Stimulated activated naive CD8-positive, alpha-beta T cell treated with anti-CD3 and anti-CD28 coated beads, Interleukin-15, Interleukin-2, amounts not matched to agents 100 U/mL and 50 U/mL, for 24 hours (primary cell): Measurements from ENCODE around the gene PPIE.

Experiments
- ATAC-seq: fragments of 150-1000 bp; cut with Tn5 transposase; one replicate; pipeline ENCODE4 v1.10.0; 2021
- DNase-seq: peaks from one replicate; pipeline ENCODE4 v3.0.0; 2021

Gene PPIE

DNA sequence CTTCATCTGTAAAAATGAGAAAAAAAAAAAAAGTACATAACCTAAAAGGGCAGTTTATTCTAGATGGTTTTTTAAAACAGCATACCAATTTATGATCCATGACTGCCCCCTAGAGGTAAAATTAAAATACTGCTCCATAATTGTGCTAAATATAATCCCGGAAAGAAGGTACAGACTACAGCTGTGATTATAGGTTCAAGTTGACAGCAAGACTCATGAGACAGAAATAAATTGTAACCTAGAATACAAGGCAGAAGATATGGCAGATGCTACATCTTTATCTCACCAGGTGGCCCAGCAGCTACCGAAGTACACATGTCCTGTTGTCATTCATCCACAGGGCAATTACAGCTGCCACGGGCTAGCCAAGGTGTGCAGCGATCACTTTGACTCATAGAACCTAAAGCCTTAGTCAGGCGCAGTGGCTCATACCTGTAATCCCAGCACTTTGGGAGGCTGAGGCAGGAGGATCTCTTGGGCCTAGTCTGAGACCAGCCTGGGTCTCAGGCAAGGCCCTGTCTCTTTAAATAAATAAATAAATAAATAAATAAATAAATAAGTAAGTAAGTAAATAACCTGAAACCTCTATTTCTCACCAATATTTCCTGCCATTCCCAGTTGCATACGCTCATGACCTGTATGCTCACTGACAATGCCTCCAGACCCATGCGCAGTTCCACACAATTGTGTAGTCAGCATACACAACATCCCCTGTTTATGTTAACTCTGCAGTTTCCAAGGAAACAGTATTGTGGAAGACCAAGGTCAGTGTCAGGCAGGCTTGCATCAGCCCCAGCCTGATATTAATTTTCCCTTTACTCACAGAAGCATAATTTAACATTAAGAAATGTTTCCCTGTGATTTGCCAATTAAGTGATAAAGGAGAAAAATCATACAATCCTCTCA lies 18.3 kb upstream of the PPIE start:
- ATAC-seq (peak; percentile 55), DNase-seq (no peak)

DNA sequence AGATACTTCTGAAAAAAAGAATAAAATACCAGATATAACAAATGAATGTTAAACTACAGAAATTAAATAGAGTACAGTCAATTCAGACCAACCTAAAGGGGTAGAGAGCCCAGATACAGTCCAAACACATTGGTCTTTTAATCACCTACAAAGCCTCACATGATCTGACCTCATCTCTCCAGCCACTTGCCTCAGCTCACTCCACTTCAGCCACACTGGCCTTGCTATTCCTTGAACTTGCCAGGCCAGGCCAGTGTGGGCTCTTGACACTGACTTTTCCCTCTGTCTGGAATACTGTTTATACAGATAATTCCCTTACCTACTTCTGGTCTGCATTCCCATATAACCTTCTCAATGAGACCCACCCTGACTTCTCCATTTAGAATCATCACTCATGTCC lies 17.0 kb upstream of the PPIE start:
- DNase-seq (no peak), ATAC-seq (no peak)

- DNase-seq (no peak), ATAC-seq (no peak)
Measured at GRCh38 chr1:39722495-39722894, 16.2 kb upstream of the PPIE start.

GRCh38 chr1:39726600-39726999 lies 12.1 kb upstream of the PPIE start:
- DNase-seq (no peak), ATAC-seq (no peak)

DNA sequence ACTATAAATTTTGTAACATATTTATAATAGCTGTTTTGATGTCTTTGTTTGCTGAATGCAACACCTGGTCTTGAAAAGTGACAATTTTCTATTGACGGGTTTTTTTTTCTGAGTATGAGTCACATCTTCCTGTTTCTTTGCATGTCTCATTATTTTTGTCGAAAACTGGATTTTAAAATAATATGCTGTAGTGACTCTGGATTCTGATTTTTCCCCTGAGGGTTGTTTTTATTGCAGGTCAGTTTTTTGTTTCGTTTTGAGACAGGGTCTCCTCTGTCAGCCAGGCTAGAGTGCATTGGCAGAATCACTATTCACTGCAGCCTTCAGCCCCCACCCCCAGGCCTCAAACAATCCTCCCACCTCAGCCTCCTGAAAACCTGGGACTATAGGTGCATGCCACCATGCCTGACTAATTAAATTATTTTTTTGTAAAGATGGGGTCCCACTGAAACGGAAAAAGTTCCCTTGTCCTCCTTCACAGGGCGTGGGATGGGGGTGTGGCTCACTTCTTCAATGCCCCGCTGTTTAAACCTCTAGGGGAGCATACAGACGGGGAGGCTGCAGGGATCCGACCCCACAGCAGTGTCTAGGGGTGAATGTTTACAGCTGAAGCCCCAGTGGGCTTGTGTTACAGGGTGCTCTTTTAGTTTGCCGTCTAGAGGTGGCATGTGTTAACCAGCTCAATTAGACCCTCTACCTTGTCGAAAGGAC lies 11.3 kb upstream of the PPIE start:
- no peak for ATAC-seq
- no peak for DNase-seq

DNA sequence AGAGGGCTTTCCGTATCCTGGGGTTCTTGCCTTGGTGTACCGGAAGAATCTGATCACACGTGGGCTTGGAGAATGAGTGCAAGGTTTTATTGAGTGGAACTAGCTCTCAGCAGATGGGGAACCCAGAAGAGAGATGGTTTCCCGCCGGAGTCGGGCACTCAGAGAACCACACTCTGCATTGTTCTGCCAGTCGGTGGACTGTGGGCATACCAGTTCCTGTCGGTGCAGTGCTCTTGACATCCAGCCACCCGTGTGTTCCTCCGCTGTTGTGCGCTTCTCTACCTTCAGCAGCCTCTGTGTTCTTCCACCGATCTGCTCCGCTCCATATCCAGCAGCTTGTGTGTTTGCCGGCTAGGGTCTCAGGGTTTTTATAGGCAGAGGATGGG lies 10.8 kb upstream of the PPIE start:
- ATAC-seq (no peak), DNase-seq (no peak)

- ATAC-seq, result peak; percentile 59
- DNase-seq, result no peak
Measured at GRCh38 chr1:39729030-39729429, 9.7 kb upstream of the PPIE start.

DNA sequence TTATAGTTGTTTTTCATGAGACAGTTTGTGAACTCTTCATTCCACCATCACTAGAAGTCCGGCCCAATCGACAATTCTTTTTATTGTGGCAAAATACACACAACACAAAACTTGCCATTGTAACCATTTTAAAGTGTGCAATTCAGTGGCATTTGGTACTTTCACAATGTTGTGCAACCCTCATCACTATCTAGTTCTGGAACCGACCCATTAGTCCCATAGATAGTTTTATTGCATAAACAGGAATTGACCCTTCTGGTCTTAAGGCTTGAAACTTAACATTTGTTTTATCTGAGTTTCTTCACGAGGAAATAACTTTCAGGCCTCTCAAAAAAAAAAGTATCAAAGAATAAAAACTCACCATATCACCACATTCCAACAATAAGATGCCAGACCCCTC lies 8.8 kb upstream of the PPIE start:
- DNase-seq, result no peak
- ATAC-seq, result no peak

GRCh38 chr1:39732730-39733129 lies 6.0 kb upstream of the PPIE start:
- ATAC-seq, result no peak
- no peak for DNase-seq

DNA sequence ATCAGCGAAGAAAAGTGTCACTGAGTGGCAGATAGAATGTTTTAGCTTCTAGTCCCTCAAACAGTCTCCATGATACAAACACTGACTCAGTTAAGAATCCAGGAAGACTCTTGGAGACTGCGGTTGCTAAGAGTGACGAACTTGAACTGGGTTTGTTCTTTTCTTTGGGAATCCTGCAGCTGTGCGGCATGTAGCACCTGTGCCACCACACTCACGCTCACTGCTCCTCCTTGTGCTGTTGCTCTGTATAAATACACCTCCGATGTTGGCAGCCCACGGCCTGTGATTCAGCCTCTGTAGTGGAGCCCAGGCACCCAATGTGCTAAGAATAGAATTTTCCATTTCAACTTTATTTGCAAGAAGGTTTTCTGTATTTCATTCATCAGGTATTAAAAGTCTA lies 5.5 kb upstream of the PPIE start:
- ATAC-seq, result peak; percentile 39
- DNase-seq, result no peak

DNA sequence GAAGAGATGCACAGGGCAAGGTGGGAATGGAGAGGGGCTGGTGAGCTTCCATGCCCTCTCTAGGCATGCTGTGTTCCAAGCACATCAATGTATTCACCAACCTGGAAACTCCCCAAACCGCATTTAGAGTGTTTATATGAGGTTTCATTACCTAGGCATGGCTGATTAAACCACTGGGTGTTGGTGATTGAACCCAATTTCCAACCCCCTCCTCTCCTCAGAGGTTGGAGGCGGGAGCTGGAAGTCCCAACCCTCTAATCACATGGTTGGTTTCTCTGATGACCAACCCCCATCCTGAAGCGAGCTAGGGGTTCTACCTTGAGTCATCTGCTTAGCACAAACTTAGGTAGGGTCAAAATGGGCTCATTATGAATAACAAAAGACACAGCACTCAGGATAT lies 3.0 kb upstream of the PPIE start:
- no peak for DNase-seq
- ATAC-seq, result peak; percentile 34

- DNase-seq (no peak), ATAC-seq (no peak)
Measured at GRCh38 chr1:39737546-39738169, 1.0 kb upstream of the PPIE start.

DNA sequence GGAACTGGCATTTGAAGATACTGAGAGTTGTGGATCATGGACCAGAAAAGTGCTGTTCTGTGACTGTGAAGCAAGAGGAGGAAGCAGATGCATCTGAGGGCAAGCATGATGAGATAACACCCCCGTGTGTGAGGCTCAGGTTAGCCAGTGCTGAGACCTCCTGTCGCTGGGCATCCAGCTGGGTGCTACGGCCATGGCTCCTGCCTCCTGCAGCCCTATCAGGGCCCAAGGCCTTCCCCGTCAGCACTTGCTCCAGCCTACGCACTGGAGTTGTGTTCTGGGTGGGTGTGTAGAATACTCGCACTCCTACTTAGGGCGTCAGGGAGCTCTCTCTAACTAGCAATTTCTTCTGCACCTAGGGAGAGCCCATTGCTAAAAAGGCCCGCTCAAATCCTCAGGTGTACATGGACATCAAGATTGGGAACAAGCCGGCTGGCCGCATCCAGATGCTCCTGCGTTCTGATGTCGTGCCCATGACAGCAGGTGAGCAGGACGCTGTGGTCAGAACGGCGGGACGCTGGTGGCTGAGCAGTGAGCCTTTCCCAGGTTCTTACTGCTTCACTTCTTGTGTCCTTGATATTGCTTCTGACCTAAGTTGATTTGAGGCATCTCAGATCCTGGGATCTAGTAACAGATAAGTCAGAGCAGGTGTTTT lies 6.5 kb downstream of the PPIE start:
- ATAC-seq (no peak), DNase-seq (no peak)

DNA sequence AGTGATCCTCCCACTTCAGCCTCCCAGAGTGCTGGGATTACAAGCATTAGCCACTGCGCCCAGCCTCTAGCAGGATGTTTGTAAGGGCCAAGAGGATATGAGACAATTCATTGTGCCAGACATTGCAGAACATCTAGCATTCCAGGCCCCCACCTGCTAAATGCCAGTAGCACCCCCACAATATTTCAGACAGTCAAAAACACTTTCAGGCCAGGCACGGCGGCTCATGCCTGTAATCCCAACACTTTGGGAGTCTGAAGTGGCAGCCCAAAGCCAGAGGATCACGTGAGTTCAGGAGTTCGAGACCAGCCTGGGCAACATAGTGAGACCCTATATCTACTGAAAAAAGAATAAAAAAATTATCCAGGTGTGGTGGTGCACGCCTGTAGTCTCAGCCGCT lies 12.9 kb downstream of the PPIE start:
- no peak for ATAC-seq
- DNase-seq, result no peak

DNA sequence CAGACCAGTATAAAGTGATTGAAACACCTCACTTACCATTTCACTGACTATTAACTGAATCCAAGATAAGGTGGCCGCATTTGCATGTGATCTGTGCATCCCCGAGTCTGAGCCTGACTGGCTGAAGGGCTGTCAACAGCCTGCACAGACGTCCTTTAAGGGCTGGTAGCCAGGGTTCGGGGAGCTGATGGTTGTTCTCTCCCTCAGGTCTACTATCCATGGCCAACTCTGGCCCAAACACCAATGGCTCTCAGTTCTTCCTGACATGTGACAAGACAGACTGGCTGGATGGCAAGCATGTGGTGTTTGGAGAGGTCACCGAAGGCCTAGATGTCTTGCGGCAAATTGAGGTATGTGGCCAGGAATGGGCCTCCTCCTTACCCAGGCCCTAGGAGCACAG lies 14.0 kb downstream of the PPIE start:
- ATAC-seq (no peak), DNase-seq (no peak)

- ATAC-seq (no peak), DNase-seq (no peak)
Measured at GRCh38 chr1:39753132-39754025, 14.7 kb downstream of the PPIE start.

DNA sequence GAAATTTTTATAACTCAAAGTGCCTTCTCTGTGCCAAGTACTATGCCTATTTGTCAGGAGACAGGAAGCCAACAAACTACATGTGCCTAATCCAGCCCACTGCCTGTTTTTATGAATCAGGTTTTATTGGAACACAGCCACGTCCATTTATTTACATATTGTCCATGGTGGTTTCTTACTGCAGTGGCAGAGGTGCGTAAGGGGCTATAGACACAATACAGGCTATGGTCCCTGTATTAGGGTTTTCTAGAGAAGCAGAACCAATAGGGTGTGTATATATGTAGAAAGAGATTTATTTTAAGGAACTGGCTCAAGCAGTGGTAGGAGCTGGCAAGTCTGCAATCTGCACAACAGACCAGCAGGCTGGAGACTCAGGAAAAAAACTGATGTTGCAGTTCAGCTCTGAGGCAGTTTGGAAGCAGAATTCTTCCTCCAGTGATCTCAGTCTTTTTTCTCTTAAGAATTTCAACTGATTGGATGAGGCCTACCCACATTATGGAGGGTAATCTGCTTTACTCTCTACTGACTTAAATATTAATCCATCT lies 15.4 kb downstream of the PPIE start:
- no peak for DNase-seq
- ATAC-seq, result no peak

- ATAC-seq, result no peak
- DNase-seq, result no peak
Measured at GRCh38 chr1:39754906-39755504, 16.3 kb downstream of the PPIE start.

- ATAC-seq (no peak), DNase-seq (no peak)
Measured at GRCh38 chr1:39755965-39756659, 17.4 kb downstream of the PPIE start.

DNA sequence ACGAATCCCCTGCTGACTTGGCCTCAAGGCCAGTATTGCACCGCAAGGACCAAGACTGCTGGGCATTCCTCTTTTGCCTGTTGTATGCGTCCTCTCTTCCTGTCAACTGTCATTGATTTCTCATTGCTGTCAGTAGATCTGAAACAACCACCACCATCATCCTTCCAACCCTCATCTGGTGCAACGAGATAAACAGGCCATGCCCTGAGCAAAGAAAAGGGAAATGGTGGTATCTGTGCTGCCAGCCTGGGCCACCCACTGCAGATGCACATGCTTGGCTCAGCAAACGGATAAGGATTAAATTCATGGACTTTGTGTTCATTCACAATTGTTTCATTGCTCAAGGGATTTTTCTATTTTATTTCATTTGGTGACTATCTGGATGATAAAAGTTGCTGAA lies 18.8 kb downstream of the PPIE start:
- no peak for ATAC-seq
- no peak for DNase-seq
